ENCODE data around the gene ACSM3. TPM values are rescaled to one million over a fixed set of nuclear protein-coding genes. Genes with fewer than 3 reads are reported as not detected.
"Not testable (repeated sequence)": the region's sequence is repeated elsewhere in the genome, so short reads cannot be mapped to it uniquely, and the experiment has no call there.

The ACSM3 gene
- total RNA-seq, 1 experiment from 2014 or later = 2.5 TPM

DNA sequence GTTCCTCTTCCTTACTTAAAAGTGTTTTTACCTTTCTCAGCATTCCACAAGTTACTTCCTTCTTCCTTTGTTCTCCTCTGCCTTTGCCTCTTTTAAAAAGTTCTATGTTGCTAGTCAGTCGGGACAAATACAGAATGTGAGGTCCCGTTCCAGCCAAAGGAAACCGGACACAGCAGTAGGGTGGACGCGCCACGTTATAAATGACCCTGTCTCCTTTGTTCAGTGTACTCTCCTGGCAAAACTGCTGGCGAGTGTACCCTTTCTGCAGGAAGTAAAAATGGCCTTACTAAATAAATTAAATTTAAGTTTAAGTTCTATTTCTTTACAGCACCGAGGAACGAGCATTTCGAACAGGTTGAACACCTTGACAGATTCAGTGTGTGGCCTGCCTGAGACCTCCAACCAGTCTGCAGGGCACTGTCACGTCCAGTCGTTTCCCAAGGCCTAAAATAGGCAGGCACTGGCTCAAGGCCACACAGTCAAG lies 41.9 kb downstream of the ACSM3 start:
- not testable (repeated sequence) for DNase-seq (ENCODE audit: low read depth)

- DNase-seq (ENCODE audit: low read depth) = peak; percentile 97
These were observed 42.6 kb downstream of the ACSM3 start, which contains the start of the genes ERI2 and REXO5 for GRCh38 chr16:20806168-20807050. ERI2 (minus strand) TSS chr16:20806472; CDS start chr16:20806430, 42 bp downstream. REXO5 (plus strand) TSS chr16:20806527; CDS start chr16:20806954, 427 bp downstream.

DNA sequence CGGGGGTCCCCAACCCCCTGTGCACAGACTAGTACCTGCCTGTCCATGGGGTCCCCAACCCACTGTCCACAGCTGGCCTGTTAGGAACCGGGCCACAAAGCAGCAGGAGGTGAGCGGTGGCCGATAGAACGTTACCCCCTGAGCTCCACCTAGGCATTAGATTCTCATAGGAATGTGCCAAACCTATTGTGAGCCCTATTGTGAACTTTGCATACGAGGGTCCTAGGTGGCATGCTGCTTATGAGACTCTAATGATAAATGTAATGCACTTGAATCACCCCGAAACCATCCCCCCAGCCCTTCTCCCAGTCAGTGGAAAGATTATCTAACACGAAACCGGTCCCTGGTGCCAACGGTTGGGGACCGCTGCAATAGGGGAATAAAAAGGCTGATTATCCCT lies 44.0 kb downstream of the ACSM3 start:
- no peak for DNase-seq (ENCODE audit: low read depth)

DNA sequence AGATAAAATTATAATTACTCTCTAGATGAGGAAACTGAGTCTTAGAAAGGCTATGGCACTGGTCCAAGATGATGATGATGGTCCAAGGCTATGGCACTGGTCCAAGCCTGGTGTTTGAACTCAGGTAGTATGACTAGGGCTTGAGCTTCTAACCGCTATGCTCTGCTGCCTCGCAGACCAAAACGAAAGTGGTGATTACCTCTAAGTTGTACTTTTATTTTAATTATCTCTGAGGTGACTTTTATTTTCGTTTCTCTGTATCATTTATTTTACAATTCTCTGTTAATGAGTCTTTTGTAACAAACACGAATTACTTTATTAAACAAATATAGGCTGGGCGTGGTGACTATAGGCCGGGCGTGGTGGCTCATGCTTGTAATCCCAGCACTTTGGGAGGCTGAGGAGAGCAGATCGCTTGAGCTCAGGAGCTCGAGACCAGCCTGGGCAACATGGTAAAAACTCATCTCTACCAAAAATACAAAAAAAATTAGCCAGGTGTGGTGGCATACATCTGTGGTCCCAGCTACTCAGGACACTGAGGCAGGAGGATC lies 48.1 kb downstream of the ACSM3 start:
- DNase-seq (ENCODE audit: low read depth) = no peak

GRCh38 chr16:20812510-20812909 lies 48.7 kb downstream of the ACSM3 start:
- DNase-seq (ENCODE audit: low read depth) = no peak

DNA sequence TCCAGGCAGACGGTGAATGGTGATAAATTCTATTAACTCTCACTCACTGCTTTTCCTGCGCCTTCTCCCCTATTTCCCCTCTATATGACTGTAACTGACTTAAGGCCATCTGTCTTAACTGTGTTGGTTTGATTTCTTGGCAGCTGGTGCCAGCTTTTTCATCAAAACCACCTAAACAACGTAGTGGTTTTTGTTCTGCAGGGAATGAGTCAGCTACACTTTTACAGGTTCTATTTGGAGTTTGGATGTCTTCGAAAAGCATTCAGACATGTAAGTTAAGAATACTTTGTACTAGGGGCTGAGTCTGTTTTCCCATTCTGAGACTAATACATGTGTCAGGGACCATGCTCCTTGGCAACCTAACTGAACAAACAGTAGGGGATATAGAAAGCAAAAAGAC lies 51.0 kb downstream of the ACSM3 start:
- DNase-seq (ENCODE audit: low read depth) = peak; percentile 82

- no peak for DNase-seq (ENCODE audit: low read depth)
These were observed 55.2 kb downstream of the ACSM3 start for GRCh38 chr16:20818929-20819585.

DNA sequence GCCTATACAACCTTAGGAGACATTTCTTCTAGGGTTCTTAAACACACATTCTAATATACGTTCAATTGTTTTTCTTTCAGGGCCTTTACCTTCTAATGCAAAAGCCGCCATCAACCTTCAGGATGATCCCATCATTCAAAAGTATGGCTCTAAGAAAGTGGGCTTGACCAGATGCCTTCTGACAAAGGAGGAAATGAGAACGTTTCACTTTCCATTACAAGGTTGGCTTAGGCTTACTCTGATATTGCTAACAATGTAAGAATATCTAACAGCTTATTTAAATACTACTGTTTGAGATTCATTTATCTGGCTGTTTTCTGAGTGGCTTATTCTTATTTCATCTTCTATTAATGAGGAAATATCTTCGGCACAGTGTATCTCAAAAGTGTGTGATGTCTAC lies 57.9 kb downstream of the ACSM3 start:
- DNase-seq (ENCODE audit: low read depth) = no peak

DNA sequence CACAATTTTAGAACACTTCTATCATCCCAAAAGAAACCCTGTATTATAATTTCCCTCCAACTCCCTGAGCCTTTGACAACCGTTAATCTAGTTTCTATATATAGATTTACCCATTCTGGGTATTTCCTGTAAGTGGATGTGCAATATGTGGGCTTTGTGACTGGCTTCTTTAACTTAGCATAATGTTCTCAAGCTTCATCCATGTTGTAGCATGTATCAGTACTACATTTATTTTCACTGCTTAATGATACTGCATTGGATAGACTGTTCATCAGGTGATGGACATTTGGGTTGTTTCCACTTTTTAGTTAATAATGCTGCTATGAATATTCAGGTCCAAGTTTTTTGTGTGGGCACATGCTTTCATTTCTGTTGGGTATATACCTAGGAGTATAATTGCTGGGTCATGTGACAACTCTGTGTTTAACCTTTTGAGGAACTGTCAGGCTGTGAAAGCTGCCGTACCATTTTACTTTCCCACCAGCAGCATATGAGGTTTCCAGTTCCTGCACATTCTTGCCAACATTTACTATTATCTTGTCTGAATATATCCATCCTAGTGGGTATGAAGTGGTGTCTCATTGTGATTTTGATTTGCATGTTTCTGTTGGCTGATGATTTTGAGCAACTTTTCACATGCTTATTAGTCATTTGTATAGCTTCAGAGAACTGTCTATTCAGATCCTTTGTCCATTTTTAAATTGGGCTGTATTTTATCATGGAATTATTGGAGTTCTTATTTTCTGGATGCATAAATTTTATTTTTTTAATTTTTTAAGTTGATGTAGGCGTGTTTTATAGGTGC lies 58.9 kb downstream of the ACSM3 start:
- no peak for DNase-seq (ENCODE audit: low read depth)

- DNase-seq (ENCODE audit: low read depth) = no peak
These were observed 62.3 kb downstream of the ACSM3 start for GRCh38 chr16:20826039-20826566.

DNA sequence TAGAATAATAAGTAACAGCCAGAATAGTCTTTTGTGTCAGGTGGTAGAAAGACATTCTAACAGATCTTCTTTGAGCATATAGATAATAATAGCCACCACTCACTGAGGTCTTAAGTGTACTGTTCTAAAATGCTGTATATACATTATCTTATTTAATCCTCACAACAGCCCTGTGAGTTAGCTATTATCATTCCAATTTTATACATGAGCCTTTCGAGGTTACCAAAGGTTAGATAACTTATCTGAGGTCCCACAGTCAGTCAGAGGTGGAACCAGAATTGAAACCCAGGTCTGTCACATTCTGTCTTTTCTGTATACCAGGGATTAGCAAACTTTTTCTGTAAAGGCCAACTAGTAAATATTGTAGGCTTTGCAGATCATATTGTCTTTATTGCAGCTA lies 65.7 kb downstream of the ACSM3 start:
- DNase-seq (ENCODE audit: low read depth) = no peak

GRCh38 chr16:20830372-20830771 lies 66.6 kb downstream of the ACSM3 start:
- DNase-seq (ENCODE audit: low read depth) = no peak

DNA sequence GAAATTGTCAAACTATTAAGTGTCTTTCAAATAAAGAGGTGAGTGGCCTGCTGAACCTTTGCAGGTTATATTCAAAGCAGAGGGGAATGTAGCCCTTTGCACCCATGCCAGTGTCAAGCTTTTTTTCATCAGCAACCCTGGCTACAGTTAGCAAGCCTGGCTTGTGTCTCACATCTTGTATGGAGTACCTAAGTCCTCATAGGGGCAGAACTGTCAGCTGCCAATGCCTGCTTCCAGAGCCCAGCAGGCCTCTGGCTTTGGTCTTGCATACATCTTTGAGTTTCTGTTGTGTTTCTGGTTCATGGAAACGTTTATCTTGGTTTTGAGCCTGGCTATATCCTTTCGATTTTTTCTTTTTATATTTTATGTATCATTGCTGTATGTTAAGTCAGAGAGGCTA lies 69.3 kb downstream of the ACSM3 start:
- DNase-seq (ENCODE audit: low read depth) = no peak

DNA sequence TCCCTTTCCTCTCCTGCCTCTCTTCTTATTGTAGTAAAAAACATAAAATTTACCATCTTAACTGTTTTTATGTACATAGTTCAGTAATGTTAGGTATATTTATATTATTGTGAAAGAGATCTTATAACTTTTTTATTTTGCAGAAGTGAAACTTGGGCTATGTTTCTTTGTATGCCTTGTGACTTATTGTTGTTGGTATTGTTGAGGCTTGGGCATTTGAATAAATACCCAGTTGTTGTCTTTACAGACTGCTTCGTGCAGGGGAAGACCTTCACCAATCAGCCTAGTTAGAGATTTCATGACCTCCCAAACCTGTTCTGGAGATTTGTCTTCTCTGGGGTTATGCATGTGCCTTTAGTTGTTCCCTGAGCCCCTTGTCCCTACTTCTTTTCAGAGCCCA lies 74.4 kb downstream of the ACSM3 start:
- DNase-seq (ENCODE audit: low read depth) = no peak

GRCh38 chr16:20839504-20839903 lies 75.7 kb downstream of the ACSM3 start:
- DNase-seq (ENCODE audit: low read depth) = no peak

GRCh38 chr16:20844054-20844453 lies 80.2 kb downstream of the ACSM3 start:
- DNase-seq (ENCODE audit: low read depth) = no peak

DNA sequence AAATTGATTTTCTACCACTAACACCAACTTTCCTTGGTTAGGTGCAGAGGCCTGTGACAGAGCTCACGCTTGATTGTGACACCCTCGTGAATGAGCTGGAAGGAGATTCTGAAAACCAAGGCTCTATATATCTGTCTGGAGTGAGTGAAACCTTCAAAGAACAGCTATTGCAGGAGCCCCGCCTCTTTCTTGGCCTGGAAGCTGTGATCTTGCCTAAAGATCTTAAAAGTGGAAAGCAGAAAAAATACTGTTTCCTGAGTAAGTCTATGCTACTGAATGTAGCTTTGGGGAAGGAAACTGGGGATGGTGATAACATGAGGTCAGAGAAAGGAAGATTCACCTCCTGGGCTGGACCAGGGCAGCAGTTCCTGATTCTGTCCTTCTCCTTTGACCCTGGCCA lies 80.8 kb downstream of the ACSM3 start:
- no peak for DNase-seq (ENCODE audit: low read depth)

DNA sequence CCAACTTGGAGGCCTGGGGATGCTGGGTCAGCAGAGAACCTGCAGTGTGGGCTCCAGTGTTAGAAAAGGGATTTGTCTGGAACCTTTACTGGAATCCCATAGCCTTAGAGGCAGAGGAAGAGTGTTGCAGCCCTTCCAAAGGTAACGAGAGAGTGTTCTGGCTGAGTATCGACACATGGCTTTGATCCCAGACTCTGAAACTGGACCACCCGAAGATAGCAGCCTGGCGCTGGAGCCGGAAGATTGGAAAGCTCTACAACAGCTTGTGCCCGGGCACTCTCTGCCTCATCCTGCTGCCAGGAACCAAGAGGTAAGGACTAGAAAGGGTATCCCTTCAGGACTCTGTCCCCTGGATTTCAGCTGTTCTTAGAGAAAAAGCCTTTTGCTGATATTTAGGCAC lies 82.2 kb downstream of the ACSM3 start:
- DNase-seq (ENCODE audit: low read depth) = no peak

GRCh38 chr16:20846551-20846950 lies 82.7 kb downstream of the ACSM3 start:
- no peak for DNase-seq (ENCODE audit: low read depth)
